HG03439 (cell line): ENCODE data around the gene PFDN1.

Experiments used
- ATAC-seq: cut with Tn5 transposase; IDR thresholded peaks from one replicate; pipeline ENCODE4 v1.9.1; 2021; ENCODE audit warnings: mild to moderate bottlenecking, moderate library complexity; ENCODE audit not compliant: unreplicated experiment

PFDN1 gene

GRCh38 chr5:140240987-140241706 lies 61.8 kb downstream of the PFDN1 start:
- ATAC-seq: no peak

GRCh38 chr5:140239939-140240700 lies 62.8 kb downstream of the PFDN1 start:
- no peak for ATAC-seq

GRCh38 chr5:140239461-140239860 lies 63.4 kb downstream of the PFDN1 start:
- ATAC-seq: no peak

- no peak for ATAC-seq
Measured at GRCh38 chr5:140238756-140239155, 64.1 kb downstream of the PFDN1 start.

GRCh38 chr5:140236891-140237598 lies 65.9 kb downstream of the PFDN1 start:
- no peak for ATAC-seq

- ATAC-seq: no peak
Measured at GRCh38 chr5:140235791-140236551, 66.9 kb downstream of the PFDN1 start.

GRCh38 chr5:140234377-140234989 lies 68.4 kb downstream of the PFDN1 start:
- no peak for ATAC-seq

GRCh38 chr5:140232731-140233130 lies 70.2 kb downstream of the PFDN1 start:
- no peak for ATAC-seq

GRCh38 chr5:140230373-140230772 lies 72.5 kb downstream of the PFDN1 start:
- ATAC-seq: no peak

- ATAC-seq: no peak
Measured at GRCh38 chr5:140228364-140228837, 74.5 kb downstream of the PFDN1 start.

GRCh38 chr5:140227046-140227445 lies 75.9 kb downstream of the PFDN1 start:
- ATAC-seq: no peak

- ATAC-seq: no peak
Measured at GRCh38 chr5:140225396-140225795, 77.5 kb downstream of the PFDN1 start.

GRCh38 chr5:140224658-140225057 lies 78.2 kb downstream of the PFDN1 start:
- ATAC-seq: no peak

- ATAC-seq: no peak
Measured at GRCh38 chr5:140223567-140223966, 79.3 kb downstream of the PFDN1 start.

- ATAC-seq: no peak
Measured at GRCh38 chr5:140222416-140222815, 80.5 kb downstream of the PFDN1 start.

- no peak for ATAC-seq
Measured at GRCh38 chr5:140221697-140222223, 81.1 kb downstream of the PFDN1 start.

GRCh38 chr5:140220698-140221064 lies 82.2 kb downstream of the PFDN1 start:
- ATAC-seq: no peak

GRCh38 chr5:140220032-140220697 lies 82.7 kb downstream of the PFDN1 start:
- no peak for ATAC-seq

- no peak for ATAC-seq
Measured at GRCh38 chr5:140219068-140219991, 83.6 kb downstream of the PFDN1 start.
